ENCODE data around the gene ENAH. TPM values are rescaled to one million over a fixed set of nuclear protein-coding genes. Genes with fewer than 3 reads are reported as not detected.
"Not testable (repeated sequence)": the region's sequence is repeated elsewhere in the genome, so short reads cannot be mapped to it uniquely, and the experiment has no call there.

Gene ENAH
- total RNA-seq, 4 donors from 2014 or later = 31.4 to 56.3 (median 45.3) TPM

- no peak for TF ChIP-seq EP300 (IDR thresholded peaks at IDR 0.05)
- no peak for TF ChIP-seq POLR2A (IDR thresholded peaks at IDR 0.05)
- TF ChIP-seq, protein P1, sequence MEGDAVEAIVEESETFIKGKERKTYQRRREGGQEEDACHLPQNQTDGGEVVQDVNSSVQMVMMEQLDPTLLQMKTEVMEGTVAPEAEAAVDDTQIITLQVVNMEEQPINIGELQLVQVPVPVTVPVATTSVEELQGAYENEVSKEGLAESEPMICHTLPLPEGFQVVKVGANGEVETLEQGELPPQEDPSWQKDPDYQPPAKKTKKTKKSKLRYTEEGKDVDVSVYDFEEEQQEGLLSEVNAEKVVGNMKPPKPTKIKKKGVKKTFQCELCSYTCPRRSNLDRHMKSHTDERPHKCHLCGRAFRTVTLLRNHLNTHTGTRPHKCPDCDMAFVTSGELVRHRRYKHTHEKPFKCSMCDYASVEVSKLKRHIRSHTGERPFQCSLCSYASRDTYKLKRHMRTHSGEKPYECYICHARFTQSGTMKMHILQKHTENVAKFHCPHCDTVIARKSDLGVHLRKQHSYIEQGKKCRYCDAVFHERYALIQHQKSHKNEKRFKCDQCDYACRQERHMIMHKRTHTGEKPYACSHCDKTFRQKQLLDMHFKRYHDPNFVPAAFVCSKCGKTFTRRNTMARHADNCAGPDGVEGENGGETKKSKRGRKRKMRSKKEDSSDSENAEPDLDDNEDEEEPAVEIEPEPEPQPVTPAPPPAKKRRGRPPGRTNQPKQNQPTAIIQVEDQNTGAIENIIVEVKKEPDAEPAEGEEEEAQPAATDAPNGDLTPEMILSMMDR (IDR thresholded peaks at IDR 0.05) = no peak
- Histone ChIP-seq H3K4me3 (no peak overlapping the region), H3K4me1 (peaks cover 0 to 7% (median 1%) of the 10 kb centered on the region in 4 donors), H3K36me3 (no peaks in the 10 kb centered on the region), H3K27ac (no peak overlapping the region), H3K27me3 (no peaks in the 10 kb centered on the region), H3K9me3 (no peaks in the 10 kb centered on the region)
- WGBS, 2 donors = 69% methylated on average over 2 of the region's 2 CpGs
- no peak for DNase-seq (ENCODE audit: low spot score in 2 of 2)
These were observed 35.0 kb downstream of the ENAH start for GRCh38 chr1:225617956-225618355.

DNA sequence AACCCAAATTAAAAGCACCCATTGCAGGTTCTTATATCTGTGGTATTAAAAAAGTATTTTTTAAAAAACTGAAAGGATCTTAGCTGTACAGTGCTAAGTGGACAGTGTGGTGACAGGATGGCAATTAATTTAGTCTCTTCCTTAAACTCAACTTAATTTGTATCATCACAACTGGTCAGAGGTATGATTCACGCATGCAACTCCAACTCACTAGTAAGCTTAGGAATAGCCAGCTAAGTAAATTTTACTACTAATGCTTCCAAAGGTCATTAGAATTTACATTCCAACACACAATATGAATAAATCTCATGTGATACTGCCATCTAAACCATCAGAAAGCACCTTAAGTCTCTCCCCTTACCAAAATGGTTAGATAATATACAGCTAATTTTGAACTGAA lies 35.4 kb downstream of the ENAH start:
- Histone ChIP-seq H3K36me3 (no peaks in the 10 kb centered on the region), H3K27me3 (no peaks in the 10 kb centered on the region), H3K27ac (no peak overlapping the region), H3K9me3 (no peaks in the 10 kb centered on the region), H3K4me1 (peaks cover 0 to 7% (median 3%) of the 10 kb centered on the region in 4 donors), H3K4me3 (no peak overlapping the region)
- WGBS, 2 donors = 66 to 86% methylated on average over 1 of the region's 1 CpG
- DNase-seq (ENCODE audit: low spot score in 2 of 2) = no peak
- TF ChIP-seq, protein P1 (IDR thresholded peaks at IDR 0.05) = no peak
- TF ChIP-seq EP300 (IDR thresholded peaks at IDR 0.05) (no peak), POLR2A (IDR thresholded peaks at IDR 0.05) (no peak)

- not testable (repeated sequence) for H3K36me3 ChIP-seq; H3K4me1 ChIP-seq; DNase-seq (ENCODE audit: low spot score in 2 of 2); H3K27me3 ChIP-seq; H3K9me3 ChIP-seq; H3K4me3 ChIP-seq; H3K27ac ChIP-seq
- WGBS, 2 donors = 89 to 99% methylated on average over 12 to 14 of the region's 29 CpGs
These were observed 37.5 kb downstream of the ENAH start for GRCh38 chr1:225615403-225615790.

DNA sequence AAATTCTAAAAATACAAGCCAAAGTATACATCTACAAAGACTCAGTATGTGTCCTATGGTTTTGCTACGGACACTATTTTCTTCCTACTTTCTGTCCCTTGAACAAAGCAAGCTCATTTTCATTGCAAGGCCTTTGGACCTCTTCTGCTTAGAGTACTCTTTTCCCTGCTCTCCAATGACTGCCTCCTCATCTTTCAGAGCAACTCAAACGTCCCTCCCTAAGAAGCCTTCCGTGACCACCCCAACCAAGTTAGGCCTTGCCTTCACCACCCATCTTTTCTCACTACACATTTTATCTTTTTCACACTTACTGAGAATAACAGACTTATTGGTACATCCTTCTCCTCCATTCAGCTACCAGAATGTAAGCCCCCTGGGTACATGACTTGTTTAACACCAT lies 39.9 kb downstream of the ENAH start:
- H3K4me1 ChIP-seq = peaks cover 0 to 7% (median 1%) of the 10 kb centered on the region in 4 donors
- 62 to 65% methylated on average over 3 of the region's 3 CpGs for WGBS, 2 donors
- no peak for TF ChIP-seq EP300 (IDR thresholded peaks at IDR 0.05)
- no peak for TF ChIP-seq POLR2A (IDR thresholded peaks at IDR 0.05)
- TF ChIP-seq, protein P1 (IDR thresholded peaks at IDR 0.05) = no peak
- no peaks in the 10 kb centered on the region for H3K27me3 ChIP-seq
- no peak for DNase-seq (ENCODE audit: low spot score in 2 of 2)
- no peaks in the 10 kb centered on the region for H3K36me3 ChIP-seq
- H3K9me3 ChIP-seq = no peaks in the 10 kb centered on the region
- H3K4me3 ChIP-seq = no peak overlapping the region
- peak overlapping the region in 1 of 4 donors; percentile 46 for H3K27ac ChIP-seq

GRCh38 chr1:225612287-225612686 lies 40.6 kb downstream of the ENAH start:
- no peaks in the 10 kb centered on the region for H3K27me3 ChIP-seq
- DNase-seq (ENCODE audit: low spot score in 2 of 2) = no peak
- peaks cover 0 to 7% (median 0%) of the 10 kb centered on the region in 4 donors for H3K4me1 ChIP-seq
- no peaks in the 10 kb centered on the region for H3K9me3 ChIP-seq
- no peak for TF ChIP-seq POLR2A (IDR thresholded peaks at IDR 0.05)
- TF ChIP-seq, protein P1 (IDR thresholded peaks at IDR 0.05) = no peak
- peak in 1 of 2 donors; percentile 15 for TF ChIP-seq EP300 (IDR thresholded peaks at IDR 0.05)
- no peak overlapping the region for H3K4me3 ChIP-seq
- H3K27ac ChIP-seq = peak overlapping the region in 1 of 4 donors; percentile 46
- H3K36me3 ChIP-seq = no peaks in the 10 kb centered on the region
